GM21526 (cell line): ENCODE data around the gene PPT2.
"Not testable (repeated sequence)": the region's sequence is repeated elsewhere in the genome, so short reads cannot be mapped to it uniquely, and the experiment has no call there.

Experiments used
- ATAC-seq: cut with Tn5 transposase; IDR thresholded peaks from one replicate; pipeline ENCODE4 v1.9.1; 2021; ENCODE audit warnings: moderate library complexity; ENCODE audit not compliant: unreplicated experiment, low FRiP score

The PPT2 gene

GRCh38 chr6:32187725-32188380, 33.9 kb downstream of the PPT2 start:
- ATAC-seq = not testable (repeated sequence)

- ATAC-seq = no peak
These were observed 34.6 kb downstream of the PPT2 start for GRCh38 chr6:32188381-32189068.

GRCh38 chr6:32189069-32189741, 35.3 kb downstream of the PPT2 start:
- ATAC-seq = no peak

GRCh38 chr6:32189742-32190053, 35.8 kb downstream of the PPT2 start:
- no peak for ATAC-seq

- ATAC-seq = no peak
These were observed 36.3 kb downstream of the PPT2 start, which contains the start of gene PBX2 for GRCh38 chr6:32190054-32190851. TSS of gene PBX2 (minus strand) at chr6:32190202. CDS start at chr6:32189915, 287 bp downstream.

GRCh38 chr6:32190911-32191677, 37.2 kb downstream of the PPT2 start:
- no peak for ATAC-seq

GRCh38 chr6:32191696-32192607, 38.0 kb downstream of the PPT2 start:
- ATAC-seq = no peak

GRCh38 chr6:32192608-32193039, 38.7 kb downstream of the PPT2 start, which contains the start of gene GPSM3:
TSS of gene GPSM3 (minus strand) at chr6:32192643. CDS start at chr6:32192513, 130 bp downstream.
- ATAC-seq = no peak

GRCh38 chr6:32193096-32193495, 39.2 kb downstream of the PPT2 start:
- not testable (repeated sequence) for ATAC-seq

- ATAC-seq = no peak
These were observed 40.4 kb downstream of the PPT2 start for GRCh38 chr6:32194388-32194787.

- no peak for ATAC-seq
These were observed 41.1 kb downstream of the PPT2 start for GRCh38 chr6:32194825-32195651.

- peak; percentile 72 for ATAC-seq
These were observed 41.6 kb downstream of the PPT2 start for GRCh38 chr6:32195652-32195901.

- ATAC-seq = peak; percentile 23
These were observed 42.2 kb downstream of the PPT2 start for GRCh38 chr6:32195902-32196681.

GRCh38 chr6:32196682-32197616, 43.0 kb downstream of the PPT2 start:
- no peak for ATAC-seq

- ATAC-seq = no peak
These were observed 44.4 kb downstream of the PPT2 start for GRCh38 chr6:32198345-32198696.

GRCh38 chr6:32198866-32199265, 44.9 kb downstream of the PPT2 start:
- no peak for ATAC-seq
